Measurements from ENCODE around the gene NDC1.
A peak's percentile ranks its signal among the peaks of the same experiment; 100 is the strongest.
"Not testable (repeated sequence)": the region's sequence is repeated elsewhere in the genome, so short reads cannot be mapped to it uniquely, and the experiment has no call there.

Gene NDC1, protein sequence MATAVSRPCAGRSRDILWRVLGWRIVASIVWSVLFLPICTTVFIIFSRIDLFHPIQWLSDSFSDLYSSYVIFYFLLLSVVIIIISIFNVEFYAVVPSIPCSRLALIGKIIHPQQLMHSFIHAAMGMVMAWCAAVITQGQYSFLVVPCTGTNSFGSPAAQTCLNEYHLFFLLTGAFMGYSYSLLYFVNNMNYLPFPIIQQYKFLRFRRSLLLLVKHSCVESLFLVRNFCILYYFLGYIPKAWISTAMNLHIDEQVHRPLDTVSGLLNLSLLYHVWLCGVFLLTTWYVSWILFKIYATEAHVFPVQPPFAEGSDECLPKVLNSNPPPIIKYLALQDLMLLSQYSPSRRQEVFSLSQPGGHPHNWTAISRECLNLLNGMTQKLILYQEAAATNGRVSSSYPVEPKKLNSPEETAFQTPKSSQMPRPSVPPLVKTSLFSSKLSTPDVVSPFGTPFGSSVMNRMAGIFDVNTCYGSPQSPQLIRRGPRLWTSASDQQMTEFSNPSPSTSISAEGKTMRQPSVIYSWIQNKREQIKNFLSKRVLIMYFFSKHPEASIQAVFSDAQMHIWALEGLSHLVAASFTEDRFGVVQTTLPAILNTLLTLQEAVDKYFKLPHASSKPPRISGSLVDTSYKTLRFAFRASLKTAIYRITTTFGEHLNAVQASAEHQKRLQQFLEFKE
- 29.3 to 51.0 (median 34.3) reads per million in 4 experiments for total RNA-seq

- DNase-seq = peak; percentile 85
Measured at GRCh38 chr1:53837924-53838653, at the start of gene NDC1. NDC1 (minus strand) TSS chr1:53838296; CDS start chr1:53838261, 35 bp downstream.

- not testable (repeated sequence) for DNase-seq
Measured at GRCh38 chr1:53883600-53883999, 45.5 kb upstream of the NDC1 start.

DNA sequence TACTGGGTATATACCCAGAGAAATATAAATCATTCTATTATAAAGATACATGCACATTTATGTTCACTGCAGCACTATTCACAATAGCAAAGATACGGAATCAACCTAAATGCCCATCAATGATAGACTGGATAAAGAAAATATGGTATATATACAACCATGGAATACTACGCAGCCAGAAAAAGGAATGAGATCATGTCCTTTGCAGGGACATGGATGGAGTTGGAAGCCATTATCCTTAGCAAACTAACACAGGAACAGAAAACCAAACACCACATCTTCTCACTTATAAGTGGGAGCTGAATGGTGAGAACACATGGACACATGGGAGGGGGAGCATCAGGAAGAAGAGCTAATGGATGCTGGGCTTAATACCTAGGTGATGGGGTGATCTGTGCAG lies 43.8 kb upstream of the NDC1 start:
- not testable (repeated sequence) for DNase-seq

DNA sequence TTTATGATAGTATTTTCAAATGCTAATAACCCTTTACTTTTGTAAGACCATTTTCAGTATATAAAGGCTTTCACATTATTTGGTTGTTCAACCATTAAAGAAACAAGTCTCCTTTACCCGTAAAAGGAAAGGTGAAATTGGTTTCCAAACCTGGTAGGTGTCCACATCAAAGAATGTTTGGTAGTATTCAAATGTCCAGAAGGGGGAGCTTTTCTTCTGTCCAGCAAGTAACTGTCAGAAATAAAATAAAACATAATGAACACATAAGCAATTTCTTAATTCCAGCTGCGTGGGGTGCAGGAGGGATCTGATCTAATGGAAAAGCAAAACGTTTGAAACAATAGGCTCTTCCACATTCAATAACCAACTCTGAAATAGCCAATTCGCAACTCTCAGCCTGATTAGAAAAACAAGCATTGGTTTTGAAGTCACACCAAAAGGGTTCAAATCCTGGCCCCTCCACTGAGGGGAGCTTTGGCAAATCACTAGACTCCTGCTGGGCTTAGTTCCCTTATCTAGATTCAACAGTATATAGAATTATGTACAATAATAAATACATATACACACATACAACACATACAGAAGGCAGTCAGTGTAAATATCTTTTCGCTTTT lies 40.5 kb upstream of the NDC1 start:
- no peak for DNase-seq

DNA sequence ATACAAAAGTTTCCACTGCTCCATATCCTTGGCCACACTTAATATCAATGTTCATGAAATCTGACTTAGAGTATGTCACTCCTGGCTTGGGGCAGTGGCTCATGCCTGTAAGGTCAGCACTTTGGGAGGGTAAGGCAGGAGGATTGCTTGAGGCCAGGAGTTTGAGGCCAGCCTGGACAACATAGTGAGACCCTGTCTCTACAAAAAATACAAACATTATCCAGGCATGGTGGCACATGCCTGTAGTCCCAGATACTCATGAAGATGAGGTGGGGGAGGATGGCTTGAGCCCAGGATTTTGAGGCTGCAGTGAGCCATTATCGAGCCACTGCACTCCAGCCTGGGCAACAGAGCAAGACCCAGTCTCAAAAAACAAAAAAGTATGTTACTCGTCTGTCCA lies 37.1 kb upstream of the NDC1 start:
- not testable (repeated sequence) for DNase-seq

DNA sequence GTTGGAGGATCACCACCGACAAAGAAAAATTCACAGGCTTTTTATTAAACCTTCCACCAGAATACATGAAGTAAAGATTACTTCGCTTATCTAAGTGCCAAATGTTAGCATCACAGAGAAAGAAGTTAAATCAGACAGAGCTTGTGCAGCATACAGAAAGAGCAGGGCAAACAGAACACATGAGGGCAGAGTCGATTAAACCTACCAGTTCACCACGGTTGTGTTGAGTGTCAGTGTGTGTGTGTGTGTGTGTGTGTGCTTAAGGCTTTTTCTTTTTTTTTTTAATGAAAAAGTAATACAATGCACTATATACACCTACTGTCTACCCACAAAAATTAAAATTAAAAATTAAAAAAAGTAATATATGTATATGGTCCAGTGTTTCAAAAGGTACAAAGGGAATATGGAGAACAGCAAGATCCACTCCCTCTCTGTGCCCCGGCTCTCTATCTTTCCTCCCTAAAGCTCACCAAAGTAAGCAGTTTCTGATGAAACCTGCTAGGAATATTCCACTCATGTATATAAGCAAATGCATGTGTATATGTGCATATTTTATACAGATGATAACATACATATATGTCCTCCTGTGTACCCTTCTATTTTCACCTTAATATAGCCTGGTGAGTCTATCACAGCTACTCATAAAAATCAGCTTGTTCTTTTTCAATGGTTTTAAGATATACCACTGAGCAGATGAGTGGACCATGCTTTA lies 33.8 kb upstream of the NDC1 start:
- no peak for DNase-seq

GRCh38 chr1:53871221-53871620 lies 33.1 kb upstream of the NDC1 start:
- no peak for DNase-seq

GRCh38 chr1:53869454-53870117 lies 31.5 kb upstream of the NDC1 start:
- no peak for DNase-seq

DNA sequence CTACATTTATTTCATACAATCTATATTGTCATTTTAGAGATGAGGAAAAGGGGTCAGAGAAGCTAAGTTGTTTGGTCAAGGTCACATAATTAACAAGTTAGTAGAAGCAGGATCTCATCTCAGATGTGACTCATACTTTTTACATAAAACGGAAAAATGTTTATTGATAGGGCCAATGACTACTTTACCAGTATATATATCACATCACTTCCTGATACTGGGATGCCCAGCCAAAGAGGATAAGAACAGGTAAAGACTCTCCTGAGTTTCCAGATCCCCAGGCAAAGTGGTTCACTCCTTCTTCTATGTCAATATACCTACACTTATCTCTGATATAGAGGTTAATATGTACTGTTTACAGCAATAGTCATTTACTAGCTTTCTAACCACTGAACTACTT lies 30.5 kb upstream of the NDC1 start:
- no peak for DNase-seq

DNA sequence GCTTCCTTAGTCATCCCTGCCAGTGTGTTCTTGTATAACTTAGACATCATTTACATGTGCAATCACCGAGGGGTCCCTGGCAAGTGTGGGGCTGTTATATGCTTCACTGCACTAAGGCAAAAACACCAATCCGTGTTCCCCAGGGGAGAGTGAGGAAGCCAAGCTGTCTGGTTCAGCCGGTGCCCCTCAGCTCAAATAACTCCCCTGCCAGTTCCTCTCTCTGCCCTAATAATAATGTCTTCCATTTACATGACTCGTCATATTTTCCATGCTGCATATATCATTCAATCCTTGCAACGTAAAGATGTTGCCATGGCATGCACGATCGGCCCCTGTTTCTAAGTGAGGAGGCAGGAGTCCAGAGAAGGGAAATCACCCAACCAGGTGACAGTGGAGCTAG lies 24.4 kb upstream of the NDC1 start:
- no peak for DNase-seq

DNA sequence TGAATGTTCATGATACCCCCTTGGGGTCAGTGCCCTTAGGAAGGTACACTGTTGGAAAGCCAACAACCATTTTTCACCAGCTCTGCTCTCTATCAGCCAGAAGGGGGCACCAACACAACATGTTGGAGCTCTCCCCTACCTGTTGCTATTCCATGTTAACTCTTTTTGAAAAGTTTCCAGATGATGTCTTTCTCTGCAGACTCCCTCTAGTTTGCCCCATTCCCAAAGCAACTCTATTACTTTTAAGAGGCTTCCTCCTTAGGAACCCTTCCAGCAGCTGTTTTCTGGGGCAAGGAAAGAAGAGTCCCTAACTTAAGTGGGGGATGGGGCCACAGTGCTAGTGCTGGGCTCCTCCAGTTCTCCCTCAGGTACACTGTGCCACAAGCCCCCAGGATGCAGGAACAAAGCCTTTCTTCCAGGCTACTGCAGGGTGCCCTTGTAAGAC lies 22.9 kb upstream of the NDC1 start:
- DNase-seq = peak; percentile 20

- no peak for DNase-seq
Measured at GRCh38 chr1:53851571-53852285, 13.6 kb upstream of the NDC1 start.

GRCh38 chr1:53850082-53850673 lies 12.1 kb upstream of the NDC1 start:
- no peak for DNase-seq

- DNase-seq = no peak
Measured at GRCh38 chr1:53847980-53848379, 9.9 kb upstream of the NDC1 start.

- DNase-seq = no peak
Measured at GRCh38 chr1:53842347-53842746, 4.3 kb upstream of the NDC1 start.

- DNase-seq = no peak
Measured at GRCh38 chr1:53838654-53838974, 518 bp upstream of the NDC1 start.

GRCh38 chr1:53837646-53837923 lies 511 bp downstream of the NDC1 start:
- DNase-seq = no peak

GRCh38 chr1:53835491-53835890 lies 2.6 kb downstream of the NDC1 start:
- DNase-seq = no peak

DNA sequence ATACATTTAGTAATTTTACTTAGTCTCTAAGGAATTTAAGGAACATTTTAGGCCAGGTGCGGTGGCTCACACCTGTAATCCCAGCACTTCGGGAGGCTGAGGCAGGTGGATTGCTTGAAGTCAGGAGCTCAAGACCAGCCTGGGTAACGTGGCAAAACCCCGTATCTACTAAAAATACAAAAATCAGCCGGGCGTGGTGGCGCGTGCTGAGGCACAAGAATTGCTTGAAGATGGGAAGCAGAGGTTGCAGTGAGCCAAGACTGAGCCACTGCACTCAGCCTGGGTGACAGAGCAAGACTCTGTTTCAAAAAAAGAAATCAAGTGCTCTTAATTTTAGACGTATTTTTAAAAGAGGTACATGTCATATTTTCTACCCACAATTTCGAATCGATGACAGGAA lies 3.3 kb downstream of the NDC1 start:
- DNase-seq = no peak

GRCh38 chr1:53833393-53833792 lies 4.7 kb downstream of the NDC1 start:
- no peak for DNase-seq

- DNase-seq = no peak
Measured at GRCh38 chr1:53826367-53826766, 11.7 kb downstream of the NDC1 start.
